HepG2 (cell line): ENCODE measurements around the gene SYT14. TPM values are rescaled to one million over a fixed set of nuclear protein-coding genes. Genes with fewer than 3 reads are reported as not detected.

Experiments used
- ATAC-seq: fragments of 200-7000 bp; cut with Tn5 transposase; 3 replicates; pipeline ENCODE4 v1.9.1; 2020; ENCODE audit warnings: mild to moderate bottlenecking, moderate library complexity
- BruUV-seq: library from RNA; stranded (reverse); fragments of 400-500 nt; replicated peaks from 2 replicates; lab custom pipeline; 2021; lab: Mats Ljungman, UMichigan
- CTCF ChIA-PET: fragments of 300-600 bp; formaldehyde crosslinking; extraction: SDS; loops from one replicate; lab custom pipeline; 2021; ENCODE audit warnings: low total read pairs, inconsistent platforms, low intra/inter-chr PET ratio; lab: Yijun Ruan, JAX
- POLR2A ChIA-PET: fragments of 350-600 bp; sonication (Branson Sonifier 250); formaldehyde crosslinking; loops from one replicate; lab custom pipeline; 2020; ENCODE audit warnings: antibody characterized with exemption, inconsistent platforms; lab: Yijun Ruan, JAX
- DNase-seq: peaks from one replicate; pipeline ENCODE4 v3.0.0-alpha.2; 2015; ENCODE audit warnings: low spot score
- FAIRE-seq: peaks from 3 replicates; lab custom pipeline; 2011; peaks lifted over from hg19 to GRCh38; lab: Jason Lieb, UNC
- H2AFZ ChIP-seq: one replicate; pipeline ENCODE4 v1.6.1; 2011; ENCODE audit warnings: low read length, inconsistent platforms
- H3K27ac ChIP-seq: fragments of 300-600 bp; 3 replicates; pipeline ENCODE4 v1.8.0; 2011; ENCODE audit warnings: mixed run types, mild to moderate bottlenecking, mixed read lengths, low read length, inconsistent platforms; ENCODE audit not compliant: insufficient read depth; ENCODE audit errors: extremely low read length
- H3K27me3 ChIP-seq, 2 experiments: fragments of 200-600 bp in 1 of 2; 2 replicates in 1 of 2; 3 replicates in 1 of 2; pipeline versions ENCODE4 v1.6.0 to v1.8.0; 2011; ENCODE audit warnings: low read length in 2 of 2, mild to moderate bottlenecking in 2 of 2, moderate library complexity in 2 of 2, inconsistent platforms in 1 of 2; ENCODE audit not compliant: insufficient read depth in 2 of 2, control insufficient read depth in 1 of 2
- H3K36me3 ChIP-seq, 2 experiments: fragments of 200-600 bp in 1 of 2; replicated peaks in 1 of 2; 2 replicates in 1 of 2; 3 replicates in 1 of 2; pipeline versions ENCODE4 v1.5.1 to v1.8.0; 2011; ENCODE audit warnings: low read length in 2 of 2, inconsistent platforms in 1 of 2; ENCODE audit not compliant: insufficient read depth in 2 of 2, control insufficient read depth in 1 of 2
- H3K4me1 ChIP-seq: 2 replicates; pipeline ENCODE4 v1.5.1; 2012; ENCODE audit warnings: low read length, inconsistent platforms; ENCODE audit not compliant: insufficient read depth
- H3K4me2 ChIP-seq: 2 replicates; pipeline ENCODE4 v1.6.0; 2011; ENCODE audit warnings: low read depth, low read length, inconsistent platforms
- H3K4me3 ChIP-seq, 3 experiments: fragments of 200-600 bp in 1 of 3; sonication (generic), shearing (Covaris generic) in 1 of 3; replicated peaks in 1 of 3; 2 replicates each; pipeline ENCODE4 v1.5.1; 2011 to 2016; ENCODE audit warnings: low read length in 3 of 3, inconsistent platforms in 2 of 3, low read depth in 2 of 3, mild to moderate bottlenecking in 2 of 3, control low read depth in 1 of 3, mixed read lengths in 1 of 3; ENCODE audit not compliant: insufficient read depth in 1 of 3
- H3K79me2 ChIP-seq: one replicate; pipeline ENCODE4 v1.6.1; 2011; ENCODE audit warnings: low read length, inconsistent platforms; ENCODE audit not compliant: insufficient read depth
- H3K9ac ChIP-seq: 2 replicates; pipeline ENCODE4 v1.6.0; 2011; ENCODE audit warnings: mild to moderate bottlenecking, low read depth, low read length, inconsistent platforms; ENCODE audit not compliant: insufficient read depth
- H3K9me3 ChIP-seq: 2 replicates; pipeline ENCODE4 v1.5.1; 2012; ENCODE audit warnings: mild to moderate bottlenecking, low read length
- H4K20me1 ChIP-seq: 2 replicates; pipeline ENCODE4 v1.6.0; 2011; ENCODE audit warnings: inconsistent platforms, mild to moderate bottlenecking, low read length, moderate library complexity; ENCODE audit not compliant: insufficient read depth
- EP300 ChIP-seq, 3 experiments: sonication (generic) in 1 of 3; formaldehyde crosslinking in 1 of 3; IDR thresholded peaks; 2 replicates each; pipeline versions ENCODE4 v1.5.1 to v1.6.1; 2011 to 2020; ENCODE audit warnings: low read depth in 2 of 3, low read length in 2 of 3, borderline replicate concordance in 1 of 3, improper control_type of control experiment in 1 of 3, mild to moderate bottlenecking in 1 of 3, missing genetic modification reagents in 1 of 3, moderate library complexity in 1 of 3
- FOXA3 ChIP-seq: IDR thresholded peaks from 2 replicates; pipeline ENCODE4 v1.6.1; 2016; ENCODE audit warnings: missing genetic modification reagents, missing compliant biosample characterization
- POGZ ChIP-seq: sonication (generic); formaldehyde crosslinking; IDR thresholded peaks from 2 replicates; pipeline ENCODE4 v1.4.0; 2020; ENCODE audit warnings: mild to moderate bottlenecking, missing genetic modification reagents
- ZMYM4 ChIP-seq: sonication (generic); formaldehyde crosslinking; IDR thresholded peaks from 2 replicates; pipeline ENCODE4 v1.8.1; 2023; ENCODE audit warnings: mild to moderate bottlenecking, missing genetic modification reagents
- ZNF550 ChIP-seq: sonication (generic); formaldehyde crosslinking; IDR thresholded peaks from 2 replicates; pipeline ENCODE4 v1.4.0; 2020; ENCODE audit warnings: mild to moderate bottlenecking, missing genetic modification reagents, borderline replicate concordance
- ZNF781 ChIP-seq: sonication (generic); formaldehyde crosslinking; IDR thresholded peaks from 2 replicates; pipeline ENCODE4 v1.5.1; 2020; ENCODE audit warnings: borderline replicate concordance, mild to moderate bottlenecking, missing genetic modification reagents; ENCODE audit errors: not compliant biosample characterization
- WGBS: methylation state at CpG from one replicate; pipeline ENCODE4 v1.1.6; 2017; ENCODE audit warnings: low lambda C conversion rate; 5-methylcytosine and 5-hydroxymethylcytosine counted together
- in situ Hi-C: cut with HindIII; loops from 2 replicates; pipeline ENCODE4 v1.10.0; 2017; ENCODE audit warnings: low pct_unique_long_range_greater_than_20kb; ENCODE audit not compliant: extremely low pct_ligation_motif_present
- intact Hi-C: fragments of 100-400 bp; cut with micrococcal nuclease; formaldehyde crosslinking; loops from one replicate; pipeline ENCODE4 v1.10.0; 2022; ENCODE audit not compliant: unreplicated experiment
- polyA plus RNA-seq, 8 experiments: library from polyadenylated mRNA; depleted of rRNA in 3 of 8; stranded (reverse) in 7 of 8; unstranded in 1 of 8; fragments of >200 nt; fragmentation: Illumina TruSeq in 4 of 8; extraction: Trizol in 4 of 8; gene quantifications; 2 replicates each; pipeline versions ENCODE4 v1.2.1 to v1.2.3, GENCODE V29; 2011 to 2016; ENCODE audit warnings: low read depth in 4 of 8, missing spikeins in 1 of 8, mixed read lengths in 1 of 8; ENCODE audit not compliant: insufficient read depth in 1 of 8
- total RNA-seq, 5 experiments: library from RNA; depleted of rRNA; stranded (reverse); fragments of >200 nt; fragmentation: Illumina TruSeq; extraction: Trizol; gene quantifications; 2 replicates each; pipeline ENCODE4 v1.2.3, GENCODE V29; 2016; ENCODE audit warnings: low read depth in 1 of 5
- TF ChIP-seq, protein P1 (sequence below): sonication (generic); formaldehyde crosslinking; IDR thresholded peaks from 2 replicates; pipeline ENCODE4 v1.8.1; 2023; ENCODE audit warnings: mild to moderate bottlenecking, moderate library complexity, missing genetic modification reagents
- TF ChIP-seq, protein P2 (sequence below): sonication (generic); formaldehyde crosslinking; IDR thresholded peaks from 2 replicates; pipeline ENCODE4 v1.5.0; 2020; ENCODE audit warnings: missing genetic modification reagents, mild to moderate bottlenecking, borderline replicate concordance

The SYT14 gene
- total and polyA plus RNA-seq, 2 of the 13 experiments (the other 11 are each of a cell fraction or from before 2014, with no cell fraction given), result not detected

DNA sequence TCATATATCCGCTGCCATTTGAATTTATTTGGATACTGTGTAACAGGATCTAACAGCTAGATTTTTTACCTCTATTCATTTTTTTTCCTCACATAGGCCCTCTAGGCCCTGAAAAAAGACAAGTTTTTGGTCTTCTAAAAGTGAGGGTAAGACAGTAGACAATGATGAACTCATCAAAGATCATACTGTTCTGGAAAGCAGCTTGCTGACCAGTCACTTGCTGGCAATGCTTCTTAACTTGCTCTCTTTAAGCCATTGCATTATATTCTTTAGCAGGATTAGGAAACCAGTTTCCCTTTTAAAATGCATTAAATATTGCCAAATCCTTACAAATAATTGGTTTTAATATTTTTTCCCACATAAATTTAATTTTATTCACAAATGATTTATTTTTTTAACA, 65.5 kb downstream of the SYT14 start:
- no peak for DNase-seq
- H4K20me1 ChIP-seq, result no peaks in the 10 kb centered on the region
- H3K27me3 ChIP-seq, result no peaks in the 10 kb centered on the region
- no peak overlapping the region for H3K4me3 ChIP-seq
- WGBS, result 0% methylated on average over 1 of the region's 1 CpG
- H2AFZ ChIP-seq, result no peak overlapping the region
- ChIA-PET CTCF (no interaction called here), POLR2A (no interaction called here)
- H3K9me3 ChIP-seq, result no peaks in the 10 kb centered on the region
- no peaks in the 10 kb centered on the region for H3K79me2 ChIP-seq
- no peak for ATAC-seq
- FAIRE-seq, result no peak
- in situ Hi-C loops (no loop called here), intact Hi-C loops (no loop called here)
- H3K9ac ChIP-seq, result no peak overlapping the region
- no peak overlapping the region for H3K4me2 ChIP-seq
- no peaks in the 10 kb centered on the region for H3K36me3 ChIP-seq
- no peak overlapping the region for H3K27ac ChIP-seq
- no TSS peak for BruUV-seq
- TF ChIP-seq, protein P1, sequence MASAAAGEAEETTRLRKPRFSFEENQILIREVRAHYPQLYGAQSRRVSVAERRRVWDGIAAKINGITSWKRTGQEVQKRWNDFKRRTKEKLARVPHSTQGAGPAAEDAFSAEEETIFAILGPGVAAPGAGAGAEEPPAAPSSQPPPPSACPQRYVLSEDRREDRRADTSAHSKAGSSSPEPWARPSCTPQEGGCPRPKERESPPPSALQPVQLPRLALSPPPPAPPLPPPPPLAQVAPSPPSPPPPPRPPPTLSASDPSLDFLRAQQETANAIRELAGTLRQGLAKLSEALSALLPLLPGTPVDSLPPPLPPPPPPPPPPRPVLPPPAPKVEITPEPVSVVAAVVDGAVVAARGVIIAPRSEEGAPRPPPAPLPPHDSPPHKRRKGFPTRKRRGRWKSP (CRISPR knock-in tag), result no peak
- TF ChIP-seq EP300 (IDR thresholded peaks at IDR 0.05; ENCODE audit: low read depth in 2 of 2, low read length in 2 of 2) (no peak), EP300 (CRISPR knock-in tag; IDR thresholded peaks at IDR 0.05; ENCODE audit: borderline replicate concordance) (no peak), ZNF550 (CRISPR knock-in tag) (no peak), FOXA3 (CRISPR knock-in tag) (no peak), ZNF781 (no peak), ZMYM4 (CRISPR knock-in tag) (no peak), POGZ (no peak)
- TF ChIP-seq, protein P2, sequence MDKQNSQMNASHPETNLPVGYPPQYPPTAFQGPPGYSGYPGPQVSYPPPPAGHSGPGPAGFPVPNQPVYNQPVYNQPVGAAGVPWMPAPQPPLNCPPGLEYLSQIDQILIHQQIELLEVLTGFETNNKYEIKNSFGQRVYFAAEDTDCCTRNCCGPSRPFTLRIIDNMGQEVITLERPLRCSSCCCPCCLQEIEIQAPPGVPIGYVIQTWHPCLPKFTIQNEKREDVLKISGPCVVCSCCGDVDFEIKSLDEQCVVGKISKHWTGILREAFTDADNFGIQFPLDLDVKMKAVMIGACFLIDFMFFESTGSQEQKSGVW (CRISPR knock-in tag), result no peak
- H3K4me1 ChIP-seq, result no peaks in the 10 kb centered on the region
